AG10803 (cell line): Measurements from ENCODE around the gene AKAP8L.
"Not testable (repeated sequence)": the region's sequence is repeated elsewhere in the genome, so short reads cannot be mapped to it uniquely, and the experiment has no call there.

Experiments
- DNase-seq: peaks from one replicate; pipeline ENCODE4 v3.0.0; 2010; ENCODE audit warnings: low read depth
- H3K4me3 ChIP-seq: 2 replicates; pipeline ENCODE4 v1.5.1; 2011; ENCODE audit warnings: mild to moderate bottlenecking, low read length, control low read depth
- TF ChIP-seq, protein P1 (sequence below): conservative IDR thresholded peaks from 2 replicates; pipeline ENCODE4 v1.5.1; 2011; ENCODE audit warnings: mild to moderate bottlenecking, low read length, control low read depth, inconsistent platforms

The AKAP8L gene

DNA sequence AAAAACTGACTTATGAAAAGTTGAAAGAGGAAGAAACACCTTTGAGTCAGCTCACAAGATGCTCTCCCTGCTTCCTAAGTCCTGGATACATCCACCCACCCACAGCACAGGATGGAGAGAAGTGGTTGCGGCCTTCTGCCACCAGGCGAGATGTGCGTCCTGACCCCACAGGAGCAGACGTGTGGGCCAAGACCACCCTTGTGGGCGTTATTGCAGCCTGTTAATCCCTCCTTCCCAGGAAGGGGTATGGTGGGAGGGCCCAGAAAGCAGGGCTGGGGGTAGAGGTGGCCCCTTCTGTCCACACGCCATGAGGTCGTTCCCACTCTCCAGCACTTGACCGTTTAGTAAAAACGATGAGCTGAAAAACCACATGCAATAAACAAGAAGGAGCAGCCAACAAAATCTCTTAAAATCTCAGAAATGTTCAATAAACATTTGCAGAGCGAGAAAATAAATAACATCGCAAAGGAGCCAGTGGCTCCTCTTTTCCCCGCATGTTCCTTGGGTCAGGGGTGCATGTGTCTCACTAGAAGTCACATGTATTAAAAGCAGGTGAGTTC lies 2.4 kb upstream of the AKAP8L start:
- no peak overlapping the region for H3K4me3 ChIP-seq
- no peak for DNase-seq
- TF ChIP-seq, protein P1, sequence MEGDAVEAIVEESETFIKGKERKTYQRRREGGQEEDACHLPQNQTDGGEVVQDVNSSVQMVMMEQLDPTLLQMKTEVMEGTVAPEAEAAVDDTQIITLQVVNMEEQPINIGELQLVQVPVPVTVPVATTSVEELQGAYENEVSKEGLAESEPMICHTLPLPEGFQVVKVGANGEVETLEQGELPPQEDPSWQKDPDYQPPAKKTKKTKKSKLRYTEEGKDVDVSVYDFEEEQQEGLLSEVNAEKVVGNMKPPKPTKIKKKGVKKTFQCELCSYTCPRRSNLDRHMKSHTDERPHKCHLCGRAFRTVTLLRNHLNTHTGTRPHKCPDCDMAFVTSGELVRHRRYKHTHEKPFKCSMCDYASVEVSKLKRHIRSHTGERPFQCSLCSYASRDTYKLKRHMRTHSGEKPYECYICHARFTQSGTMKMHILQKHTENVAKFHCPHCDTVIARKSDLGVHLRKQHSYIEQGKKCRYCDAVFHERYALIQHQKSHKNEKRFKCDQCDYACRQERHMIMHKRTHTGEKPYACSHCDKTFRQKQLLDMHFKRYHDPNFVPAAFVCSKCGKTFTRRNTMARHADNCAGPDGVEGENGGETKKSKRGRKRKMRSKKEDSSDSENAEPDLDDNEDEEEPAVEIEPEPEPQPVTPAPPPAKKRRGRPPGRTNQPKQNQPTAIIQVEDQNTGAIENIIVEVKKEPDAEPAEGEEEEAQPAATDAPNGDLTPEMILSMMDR = no peak

DNA sequence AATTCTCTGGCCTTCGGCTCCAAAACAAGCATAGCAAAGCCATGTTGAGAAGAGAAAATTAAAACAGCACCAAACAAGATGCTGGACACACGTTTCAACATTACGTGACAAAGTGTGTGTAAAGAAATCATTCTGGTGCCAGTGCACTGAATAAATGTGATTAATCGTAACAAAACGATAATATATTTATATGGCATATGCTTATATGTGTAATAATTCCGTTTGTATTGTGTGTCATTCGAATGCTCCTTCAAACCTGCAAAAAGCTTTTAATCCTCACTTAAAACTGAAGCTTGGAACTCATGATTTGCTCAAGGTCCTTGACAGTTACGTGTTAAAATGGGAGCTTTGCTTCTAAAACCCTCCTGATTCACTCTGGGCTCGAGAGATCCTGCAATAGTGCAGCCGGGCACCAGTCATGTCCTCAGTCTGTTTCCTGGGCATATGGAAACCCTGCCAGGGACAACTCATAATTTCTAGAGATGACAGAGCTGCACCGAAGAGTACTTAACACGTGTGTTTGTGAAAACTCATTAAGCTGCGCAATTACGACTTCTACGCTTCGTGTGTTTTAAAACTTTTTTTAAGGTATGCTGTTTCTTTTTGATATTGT lies 731 bp upstream of the AKAP8L start:
- peak; percentile 39 for DNase-seq
- peak overlapping the region; percentile 77 for H3K4me3 ChIP-seq
- TF ChIP-seq, protein P1 = no peak

GRCh38 chr19:15418231-15418578 lies 583 bp downstream of the AKAP8L start:
- peak; percentile 23 for DNase-seq
- H3K4me3 ChIP-seq = peak overlapping the region; percentile 98
- TF ChIP-seq, protein P1 = peak; percentile 5; the same call in 1 of the 2 replicates

- peak overlapping the region; percentile 98 for H3K4me3 ChIP-seq
- TF ChIP-seq, protein P1 = no peak
- DNase-seq = no peak
Observed at GRCh38 chr19:15417699-15418098, 1.1 kb downstream of the AKAP8L start.

- TF ChIP-seq, protein P1 = no peak
- no peak for DNase-seq
- no peak overlapping the region for H3K4me3 ChIP-seq
Observed at GRCh38 chr19:15412832-15413231, 6.0 kb downstream of the AKAP8L start.

DNA sequence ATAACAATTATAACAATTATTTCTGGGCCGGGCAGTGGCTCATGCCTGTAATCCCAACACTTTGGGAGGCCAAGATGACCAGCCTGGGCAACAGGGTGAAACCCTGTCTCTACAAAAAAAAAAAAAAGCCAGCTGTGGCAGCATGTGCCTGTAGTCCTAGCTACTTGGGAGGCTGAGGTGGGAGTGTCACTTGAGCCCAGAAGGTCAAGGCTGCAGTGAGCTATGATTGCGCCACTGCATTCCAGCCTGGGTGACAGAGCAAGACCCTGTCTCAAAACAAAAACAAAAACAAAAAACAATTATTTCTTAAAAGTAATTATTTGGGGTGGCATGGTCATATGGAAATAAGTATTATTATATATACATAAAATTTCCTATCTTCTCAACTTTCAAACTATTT lies 7.4 kb downstream of the AKAP8L start:
- DNase-seq, H3K4me3 ChIP-seq: not testable (repeated sequence)

GRCh38 chr19:15404780-15405211 lies 14.0 kb downstream of the AKAP8L start:
- DNase-seq = no peak

More at GRCh38 chr19:15404780-15405211, 14.0 kb downstream of the AKAP8L start:
- TF ChIP-seq, protein P1 = no peak
- no peak overlapping the region for H3K4me3 ChIP-seq
